Iris pigment epithelial cell (primary cell): Measurements from ENCODE around the gene KCNIP3.

Source experiments
- DNase-seq: peaks from one replicate; pipeline ENCODE4 v3.0.0-alpha.2; 2011; ENCODE audit warnings: low read depth

Gene KCNIP3

GRCh38 chr2:95275151-95275515 is 22.0 kb upstream of the KCNIP3 start:
- DNase-seq: no peak

- DNase-seq: no peak
Measured at GRCh38 chr2:95275601-95276243, 21.4 kb upstream of the KCNIP3 start.

- no peak for DNase-seq
Measured at GRCh38 chr2:95276244-95276887, 20.8 kb upstream of the KCNIP3 start.

GRCh38 chr2:95276888-95277245 is 20.3 kb upstream of the KCNIP3 start:
- no peak for DNase-seq

GRCh38 chr2:95277246-95277906 is 19.8 kb upstream of the KCNIP3 start:
- DNase-seq: no peak

- peak; percentile 68 for DNase-seq
Measured at GRCh38 chr2:95278051-95278471, 19.1 kb upstream of the KCNIP3 start.

GRCh38 chr2:95278637-95279225 is 18.4 kb upstream of the KCNIP3 start:
- DNase-seq: no peak

GRCh38 chr2:95279435-95280035 is 17.6 kb upstream of the KCNIP3 start:
- no peak for DNase-seq

- DNase-seq: no peak
Measured at GRCh38 chr2:95281071-95281470, 16.1 kb upstream of the KCNIP3 start.

- DNase-seq: no peak
Measured at GRCh38 chr2:95281786-95282185, 15.4 kb upstream of the KCNIP3 start.

- DNase-seq: no peak
Measured at GRCh38 chr2:95282458-95282857, 14.7 kb upstream of the KCNIP3 start.

- DNase-seq: no peak
Measured at GRCh38 chr2:95283562-95283961, 13.6 kb upstream of the KCNIP3 start.

- DNase-seq: no peak
Measured at GRCh38 chr2:95284886-95285541, 12.1 kb upstream of the KCNIP3 start.

GRCh38 chr2:95285542-95285932 is 11.6 kb upstream of the KCNIP3 start:
- no peak for DNase-seq

GRCh38 chr2:95287336-95287735 is 9.8 kb upstream of the KCNIP3 start:
- DNase-seq: no peak

GRCh38 chr2:95287806-95288205 is 9.3 kb upstream of the KCNIP3 start:
- no peak for DNase-seq

- no peak for DNase-seq
Measured at GRCh38 chr2:95289253-95289652, 7.9 kb upstream of the KCNIP3 start.

GRCh38 chr2:95291222-95291621 is 5.9 kb upstream of the KCNIP3 start:
- DNase-seq: no peak

- no peak for DNase-seq
Measured at GRCh38 chr2:95292623-95293260, 4.4 kb upstream of the KCNIP3 start.

GRCh38 chr2:95294579-95295250 is 2.4 kb upstream of the KCNIP3 start:
- no peak for DNase-seq

- no peak for DNase-seq
Measured at GRCh38 chr2:95295376-95295775, 1.8 kb upstream of the KCNIP3 start.
